K562 (cell line): Measurements from ENCODE around the gene WWP2. TPM values are rescaled to one million over a fixed set of nuclear protein-coding genes. Genes with fewer than 3 reads are reported as not detected.

Source experiments
- ATAC-seq: fragments of 200-7000 bp; cut with Tn5 transposase; 3 replicates; pipeline ENCODE4 v1.9.1; 2020; ENCODE audit warnings: moderate library complexity
- BruUV-seq: library from RNA; stranded (reverse); fragments of 400-500 nt; replicated peaks from 2 replicates; lab custom pipeline; 2021; lab: Mats Ljungman, UMichigan
- CTCF ChIA-PET: fragments of 300-600 bp; formaldehyde crosslinking; extraction: SDS; loops from one replicate; lab custom pipeline; 2021; ENCODE audit warnings: low intra/inter-chr PET ratio; lab: Yijun Ruan, JAX
- POLR2A ChIA-PET: fragments of 300-600, 350-650 bp; sonication (Branson Sonifier 250); formaldehyde crosslinking; extraction: SDS; loops from one replicate; lab custom pipeline; 2021; ENCODE audit warnings: antibody characterized with exemption, inconsistent platforms; lab: Yijun Ruan, JAX
- DNase-seq, 4 experiments: peaks; one replicate each; pipeline versions ENCODE4 v3.0.0 to v3.0.0-alpha.2; 2011 to 2018; ENCODE audit warnings: low spot score in 3 of 4, mixed read lengths in 3 of 4; ENCODE audit errors: extremely low read depth in 1 of 4
- FAIRE-seq: peaks from 2 replicates; lab custom pipeline; 2011; peaks lifted over from hg19 to GRCh38; lab: Jason Lieb, UNC
- H2AFZ ChIP-seq: 2 replicates; pipeline ENCODE4 v1.6.0; 2011; ENCODE audit warnings: low read depth, low read length, control low read depth, inconsistent platforms
- H3K27ac ChIP-seq: fragments of 200-600 bp; 3 replicates; pipeline ENCODE4 v1.8.0; 2011; ENCODE audit warnings: low read depth, mild to moderate bottlenecking, control low read depth, inconsistent platforms, low read length, moderate library complexity, mixed read lengths; ENCODE audit errors: extremely low read depth
- H3K27me3 ChIP-seq, 2 experiments: fragments of 300-600 bp in 1 of 2; 2 replicates in 1 of 2; 3 replicates in 1 of 2; pipeline versions ENCODE4 v1.6.0 to v1.8.0; 2011; ENCODE audit warnings: inconsistent platforms in 2 of 2, low read length in 2 of 2, mild to moderate bottlenecking in 1 of 2, mixed read lengths in 1 of 2, moderate library complexity in 1 of 2; ENCODE audit not compliant: control insufficient read depth in 2 of 2, insufficient read depth in 2 of 2
- H3K36me3 ChIP-seq: fragments of 300-600 bp; 3 replicates; pipeline ENCODE4 v1.8.0; 2011; ENCODE audit warnings: mild to moderate bottlenecking, low read length, inconsistent platforms; ENCODE audit not compliant: control insufficient read depth, insufficient read depth
- H3K4me1 ChIP-seq, 2 experiments: fragments of 200-600 bp in 1 of 2; replicated peaks in 1 of 2; 2 replicates in 1 of 2; 3 replicates in 1 of 2; pipeline versions ENCODE4 v1.5.1 to v1.8.0; 2011; ENCODE audit warnings: inconsistent platforms in 2 of 2, low read length in 2 of 2, mild to moderate bottlenecking in 1 of 2, mixed read lengths in 1 of 2, moderate library complexity in 1 of 2; ENCODE audit not compliant: control insufficient read depth in 2 of 2, insufficient read depth in 2 of 2
- H3K4me2 ChIP-seq: 2 replicates; pipeline ENCODE4 v1.6.1; 2011; ENCODE audit warnings: low read length, control low read depth, inconsistent platforms, mixed read lengths; ENCODE audit not compliant: insufficient read depth
- H3K4me3 ChIP-seq: fragments of 200-600 bp; sonication (generic), shearing (Covaris generic); 2 replicates; pipeline ENCODE4 v1.5.1; 2016; ENCODE audit warnings: control low read depth, inconsistent platforms
- H3K79me2 ChIP-seq: fragments of 200-600 bp; 3 replicates; pipeline ENCODE4 v1.8.0; 2011; ENCODE audit warnings: low read length, inconsistent platforms; ENCODE audit not compliant: control insufficient read depth, insufficient read depth
- H3K9ac ChIP-seq, 2 experiments: 2 replicates each; pipeline versions ENCODE4 v1.6.0 to v1.6.1; 2011; ENCODE audit warnings: low read depth in 2 of 2, low read length in 2 of 2, control low read depth in 1 of 2, inconsistent platforms in 1 of 2, mild to moderate bottlenecking in 1 of 2, mixed read lengths in 1 of 2; ENCODE audit not compliant: insufficient read depth in 1 of 2
- H3K9me1 ChIP-seq: one replicate; pipeline ENCODE4 v1.6.0; 2011; ENCODE audit warnings: inconsistent platforms, mild to moderate bottlenecking, low read length, moderate library complexity; ENCODE audit not compliant: control insufficient read depth, insufficient read depth
- H3K9me3 ChIP-seq: replicated peaks from 2 replicates; pipeline ENCODE4 v1.5.1; 2011; ENCODE audit warnings: low read depth, low read length, inconsistent platforms; ENCODE audit not compliant: control insufficient read depth, insufficient read depth
- H4K20me1 ChIP-seq: replicated peaks from 2 replicates; pipeline ENCODE4 v1.6.1; 2011; ENCODE audit warnings: low read length, inconsistent platforms, mixed read lengths; ENCODE audit not compliant: control insufficient read depth, insufficient read depth
- CBX1 ChIP-seq: sonication (generic); IDR thresholded peaks from 2 replicates; pipeline ENCODE4 v1.6.1; 2016; ENCODE audit warnings: antibody characterized with exemption, low read depth, mild to moderate bottlenecking
- HSF4 ChIP-seq: fragments of 250-450 bp; sonication (Bioruptor Pico); IDR thresholded peaks from 2 replicates; pipeline ENCODE4 v2.1.2; 2022; ENCODE audit warnings: mild to moderate bottlenecking, moderate library complexity, borderline replicate concordance
- KDM1A ChIP-seq, 2 experiments: fragments of 450-650 bp; IDR thresholded peaks; 2 replicates each; pipeline ENCODE4 v1.6.1; 2016; ENCODE audit warnings: mild to moderate bottlenecking in 2 of 2
- POLR2AphosphoS2 ChIP-seq: IDR thresholded peaks from 2 replicates; pipeline ENCODE4 v1.6.1; 2012; ENCODE audit warnings: low read length, improper control_type of control experiment
- WGBS: fragments of 100-300 bp; shearing (Covaris generic); methylation state at CpG from one replicate; pipeline ENCODE4 v1.1.6; 2016; ENCODE audit warnings: low coverage, mixed read lengths; ENCODE audit not compliant: insufficient coverage; ENCODE audit errors: missing lambda C conversion rate; 5-methylcytosine and 5-hydroxymethylcytosine counted together
- in situ Hi-C: fragments of 300-500 bp; cut with MboI; formaldehyde crosslinking; loops from 4 replicates; pipeline ENCODE4 v1.15.0; 2018; ENCODE audit warnings: inconsistent platforms, mixed read lengths
- intact Hi-C: fragments of 100-400 bp; cut with micrococcal nuclease; formaldehyde crosslinking; loops from 2 replicates; pipeline ENCODE4 v1.14.2; 2022
- polyA plus RNA-seq, 8 experiments: library from polyadenylated mRNA; depleted of rRNA in 4 of 8; stranded (reverse) in 5 of 8; unstranded in 3 of 8; fragments of >200 nt; fragmentation: Nextera tagmentation in 2 of 8; fragmentation: Illumina TruSeq in 1 of 8; extraction: Ambion mirVana in 2 of 8; extraction: Trizol in 1 of 8; gene quantifications; 2 replicates each; pipeline versions ENCODE4 v1.2.1 to v1.2.3, GENCODE V29; 2011 to 2014; ENCODE audit warnings: inconsistent platforms in 1 of 8, missing spikeins in 1 of 8
- total RNA-seq, 7 experiments: library from RNA; depleted of rRNA in 6 of 7; stranded (reverse); fragments of >200 nt in 6 of 7; fragmentation: Illumina TruSeq in 2 of 7; extraction: Trizol in 2 of 7; gene quantifications; 2 replicates each; pipeline versions ENCODE4 v1.2.1 to v1.2.3, GENCODE V29; 2011 to 2021; ENCODE audit warnings: low replicate concordance in 1 of 7

The WWP2 gene
- total and polyA plus RNA-seq, 9 of the 15 experiments (the other 6 are each of a cell fraction or from before 2014, with no cell fraction given), result 1.9 to 34.4 (median 14.6) TPM

DNA sequence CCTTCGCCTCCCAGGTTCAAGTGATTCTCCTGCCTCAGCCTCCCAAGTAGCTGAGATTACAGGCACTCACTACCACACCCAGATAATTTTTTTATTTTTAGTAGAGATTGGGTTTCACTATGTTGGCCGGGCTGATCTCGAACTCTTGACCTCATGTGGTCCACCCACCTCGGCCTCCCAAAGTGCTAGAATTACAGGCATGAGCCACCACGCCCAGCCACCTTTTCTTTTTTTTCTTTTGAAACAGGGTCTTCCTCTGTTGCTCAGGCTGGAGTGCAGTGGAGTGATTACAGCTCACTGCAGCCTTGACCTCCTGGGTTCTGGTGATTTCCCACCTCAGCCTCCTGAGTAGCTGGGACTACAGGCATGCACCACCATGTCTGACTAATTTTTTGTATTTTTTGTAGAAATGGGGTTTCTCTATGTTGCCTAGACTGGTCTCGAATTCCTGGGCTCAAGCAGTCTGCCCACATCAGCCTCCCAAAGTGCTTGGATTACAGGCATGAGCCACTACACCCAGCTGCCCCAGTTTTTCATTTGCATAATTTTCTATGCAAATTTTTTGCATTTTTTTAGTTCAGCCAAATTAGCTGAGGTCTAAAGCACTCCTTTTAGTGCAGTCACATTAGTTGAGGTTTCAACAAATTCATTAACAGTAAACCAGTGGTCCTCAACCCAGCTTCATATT is 11.3 kb downstream of the WWP2 start:
- H3K9me3 ChIP-seq, result no peaks in the 10 kb centered on the region
- H3K27ac ChIP-seq, result no peak overlapping the region
- intact Hi-C loops (no loop called here), in situ Hi-C loops (no loop called here)
- H3K27me3 ChIP-seq, result no peaks in the 10 kb centered on the region
- H3K9ac ChIP-seq, result no peak overlapping the region
- H3K36me3 ChIP-seq, result no peaks in the 10 kb centered on the region
- H3K4me3 ChIP-seq, result no peak overlapping the region
- no peak overlapping the region for H2AFZ ChIP-seq
- TF ChIP-seq HSF4 (CRISPR knock-in tag) (no peak), KDM1A (IDR thresholded peaks at IDR 0.05) (peak; percentile 30 to 61; a peak in 2 of 4 replicates)
- peaks cover 29% of the 10 kb centered on the region for H3K79me2 ChIP-seq
- POLR2A ChIA-PET, result interaction anchor here (1.1 to 2.4 kb wide), 2 partner anchors 10 to 22 kb away, joined by 3 to 14 read pairs; partner anchors contain the start of gene WWP2
- CTCF ChIA-PET, result no interaction called here
- peak; percentile 45 for ATAC-seq
- 0 out of 2 replicates have a peak, but pooled peaks cover 4% of the 10 kb centered on the region for H4K20me1 ChIP-seq
- H3K4me1 ChIP-seq, result peaks cover 6 to 9% of the 10 kb centered on the region in 2 experiments; a peak in 4 of 5 replicates
- no peak for FAIRE-seq
- peaks cover 3% of the 10 kb centered on the region for H3K9me1 ChIP-seq
- WGBS, result 20% methylated on average over 6 of the region's 6 CpGs
- DNase-seq, result peak in 1 of 4 experiments; percentile 25
- H3K4me2 ChIP-seq, result no peak overlapping the region
- no TSS peak for BruUV-seq

DNA sequence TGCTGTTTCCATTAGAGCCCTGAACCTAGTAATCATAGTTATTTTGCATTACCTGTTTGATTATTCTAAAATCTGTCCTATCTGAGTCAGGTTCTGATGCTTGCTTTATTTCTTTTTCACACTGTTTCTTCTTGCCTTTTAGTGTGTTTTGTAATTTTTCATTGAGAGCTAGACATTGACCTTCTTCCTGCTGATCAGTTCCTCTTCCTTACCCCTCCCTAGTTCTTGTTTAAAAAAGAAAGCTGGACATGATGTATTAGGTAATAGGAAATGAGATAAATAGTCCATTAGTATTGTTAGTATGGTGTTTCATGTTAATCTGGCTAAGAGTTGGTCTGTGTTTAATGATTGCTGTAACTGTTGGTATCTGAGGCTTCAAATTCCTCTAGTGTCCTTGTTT is 13.4 kb downstream of the WWP2 start:
- H3K27ac ChIP-seq, result no peak overlapping the region
- no peak overlapping the region for H3K9ac ChIP-seq
- no peaks in the 10 kb centered on the region for H3K36me3 ChIP-seq
- no peak overlapping the region for H3K4me2 ChIP-seq
- no TSS peak for BruUV-seq
- DNase-seq, result no peak
- peaks cover 3% of the 10 kb centered on the region for H3K9me1 ChIP-seq
- no peak for ATAC-seq
- intact Hi-C loops (no loop called here), in situ Hi-C loops (no loop called here)
- H3K4me3 ChIP-seq, result no peak overlapping the region
- H3K9me3 ChIP-seq, result no peaks in the 10 kb centered on the region
- no peaks in the 10 kb centered on the region for H3K27me3 ChIP-seq
- H2AFZ ChIP-seq, result no peak overlapping the region
- POLR2A ChIA-PET, result no interaction called here
- FAIRE-seq, result no peak
- no peaks in the 10 kb centered on the region for H4K20me1 ChIP-seq
- CTCF ChIA-PET, result no interaction called here
- H3K4me1 ChIP-seq, result peaks cover 6 to 9% of the 10 kb centered on the region in 2 experiments; a peak in 4 of 5 replicates
- H3K79me2 ChIP-seq, result peaks cover 20% of the 10 kb centered on the region
- TF ChIP-seq POLR2AphosphoS2 (no peak), CBX1 (no peak)
